Smooth muscle cell (in vitro differentiated cells): ENCODE results near the gene ANKUB1. TPM values are rescaled to one million over a fixed set of nuclear protein-coding genes. Genes with fewer than 3 reads are reported as not detected.

ENCODE experiments used
- DNase-seq: peaks from one replicate; lab custom pipeline; 2025; ENCODE audit not compliant: unreplicated experiment; lab: John Stamatoyannopoulos, UW
- H2AFZ ChIP-seq: fragments of 200-600 bp; sonication (generic); 2 replicates; pipeline ENCODE4 v1.6.0; 2016; ENCODE audit warnings: antibody characterized with exemption, low read depth, mild to moderate bottlenecking
- H3F3A ChIP-seq: fragments of 200-600 bp; sonication (generic); 2 replicates; pipeline ENCODE4 v1.6.0; 2017; ENCODE audit warnings: antibody characterized with exemption, low read depth
- H3K27ac ChIP-seq: fragments of 200-600 bp; sonication (generic); 2 replicates; pipeline ENCODE4 v1.5.1; 2016; ENCODE audit warnings: low read depth, mild to moderate bottlenecking
- H3K27me3 ChIP-seq: fragments of 200-600 bp; sonication (generic); 2 replicates; pipeline ENCODE4 v1.6.1; 2016; ENCODE audit warnings: low read depth, mild to moderate bottlenecking
- H3K36me3 ChIP-seq: fragments of 200-600 bp; sonication (generic); 2 replicates; pipeline ENCODE4 v1.5.1; 2016; ENCODE audit warnings: low read depth
- H3K4me1 ChIP-seq: fragments of 200-600 bp; sonication (generic); 2 replicates; pipeline ENCODE4 v1.5.1; 2016; ENCODE audit warnings: low read depth
- H3K4me2 ChIP-seq: fragments of 200-600 bp; sonication (generic); 2 replicates; pipeline ENCODE4 v1.6.0; 2016; ENCODE audit warnings: mild to moderate bottlenecking
- H3K4me3 ChIP-seq: fragments of 200-600 bp; sonication (generic); 2 replicates; pipeline ENCODE4 v1.5.1; 2016; ENCODE audit warnings: mild to moderate bottlenecking
- H3K79me2 ChIP-seq: fragments of 200-600 bp; sonication (generic); 2 replicates; pipeline ENCODE4 v1.6.0; 2016; ENCODE audit warnings: low read depth, mild to moderate bottlenecking
- H3K9ac ChIP-seq: fragments of 200-600 bp; sonication (generic); 2 replicates; pipeline ENCODE4 v1.6.0; 2016; ENCODE audit warnings: low read depth
- H3K9me3 ChIP-seq: fragments of 200-600 bp; sonication (generic); replicated peaks from 2 replicates; pipeline ENCODE4 v1.5.1; 2016; ENCODE audit warnings: low read depth
- H4K20me1 ChIP-seq: fragments of 200-600 bp; sonication (generic); 2 replicates; pipeline ENCODE4 v1.6.0; 2016; ENCODE audit warnings: low read depth
- CTCF ChIP-seq: fragments of 200-600 bp; sonication (generic); IDR thresholded peaks from 2 replicates; pipeline ENCODE4 v1.5.1; 2017; ENCODE audit warnings: borderline replicate concordance, mild to moderate bottlenecking, antibody characterized with exemption; ENCODE audit not compliant: insufficient read depth, poor library complexity, severe bottlenecking
- WGBS: methylation state at CpG from one replicate; pipeline ENCODE4 v1.1.7; 2016; ENCODE audit warnings: low lambda C conversion rate; 5-methylcytosine and 5-hydroxymethylcytosine counted together
- polyA plus RNA-seq: library from polyadenylated mRNA; unstranded; fragments of >200 nt; fragmentation: Nextera tagmentation; extraction: Ambion mirVana; gene quantifications from 2 replicates; pipeline ENCODE4 v1.2.1, GENCODE V29; 2016
- total RNA-seq: library from RNA; depleted of rRNA; stranded (reverse); fragments of >200 nt; gene quantifications from 2 replicates; pipeline ENCODE4 v1.2.3, GENCODE V29; 2014

ANKUB1 gene
- total and polyA plus RNA-seq, 2 experiments from 2014 or later, result not detected

- no peaks in the 10 kb centered on the region for H3F3A ChIP-seq
- no peaks in the 10 kb centered on the region for H3K4me1 ChIP-seq
- H4K20me1 ChIP-seq, result no peaks in the 10 kb centered on the region
- no peak overlapping the region for H2AFZ ChIP-seq
- H3K4me2 ChIP-seq, result no peak overlapping the region
- H3K9ac ChIP-seq, result no peak overlapping the region
- no peaks in the 10 kb centered on the region for H3K9me3 ChIP-seq
- WGBS, result 62% methylated on average over 2 of the region's 2 CpGs
- no peaks in the 10 kb centered on the region for H3K27me3 ChIP-seq
- no peak overlapping the region for H3K27ac ChIP-seq
- no peak overlapping the region for H3K4me3 ChIP-seq
- no peak for DNase-seq
- no peaks in the 10 kb centered on the region for H3K36me3 ChIP-seq
- no peaks in the 10 kb centered on the region for H3K79me2 ChIP-seq
- no peak for TF ChIP-seq CTCF
Measured at GRCh38 chr3:149772861-149773260, 19.5 kb downstream of the ANKUB1 start.

GRCh38 chr3:149771652-149772271 is 20.6 kb downstream of the ANKUB1 start:
- 51% methylated on average over 8 of the region's 8 CpGs for WGBS
- H3K36me3 ChIP-seq, result no peaks in the 10 kb centered on the region
- H3K4me2 ChIP-seq, result no peak overlapping the region
- H3K9me3 ChIP-seq, result no peaks in the 10 kb centered on the region
- no peak overlapping the region for H2AFZ ChIP-seq
- no peak overlapping the region for H3K4me3 ChIP-seq
- no peak overlapping the region for H3K9ac ChIP-seq
- peak; percentile 74 for TF ChIP-seq CTCF
- H3F3A ChIP-seq, result no peaks in the 10 kb centered on the region
- DNase-seq, result no peak
- no peaks in the 10 kb centered on the region for H3K4me1 ChIP-seq
- H3K27ac ChIP-seq, result no peak overlapping the region
- no peaks in the 10 kb centered on the region for H3K27me3 ChIP-seq
- no peaks in the 10 kb centered on the region for H4K20me1 ChIP-seq
- no peaks in the 10 kb centered on the region for H3K79me2 ChIP-seq

- H2AFZ ChIP-seq, result no peak overlapping the region
- no peaks in the 10 kb centered on the region for H3K79me2 ChIP-seq
- H4K20me1 ChIP-seq, result no peaks in the 10 kb centered on the region
- H3K4me3 ChIP-seq, result no peak overlapping the region
- H3K27ac ChIP-seq, result no peak overlapping the region
- H3K9me3 ChIP-seq, result no peaks in the 10 kb centered on the region
- no peak overlapping the region for H3K9ac ChIP-seq
- H3K4me2 ChIP-seq, result no peak overlapping the region
- H3K36me3 ChIP-seq, result no peaks in the 10 kb centered on the region
- peak; percentile 9 for TF ChIP-seq CTCF
- H3F3A ChIP-seq, result no peaks in the 10 kb centered on the region
- 84% methylated on average over 2 of the region's 2 CpGs for whole genome bisulfite sequencing
- H3K4me1 ChIP-seq, result no peaks in the 10 kb centered on the region
- no peaks in the 10 kb centered on the region for H3K27me3 ChIP-seq
- DNase-seq, result no peak
Measured at GRCh38 chr3:149770246-149770645, 22.1 kb downstream of the ANKUB1 start.

GRCh38 chr3:149768704-149769103 is 23.6 kb downstream of the ANKUB1 start:
- 95% methylated on average over 6 of the region's 6 CpGs for WGBS
- Histone ChIP-seq H3K4me1 (no peaks in the 10 kb centered on the region), H3F3A (no peaks in the 10 kb centered on the region), H3K9me3 (no peaks in the 10 kb centered on the region), H3K27ac (no peak overlapping the region), H3K9ac (no peak overlapping the region), H3K79me2 (no peaks in the 10 kb centered on the region), H3K4me2 (no peak overlapping the region), H4K20me1 (no peaks in the 10 kb centered on the region), H3K4me3 (no peak overlapping the region), H3K27me3 (peaks cover 5% of the 10 kb centered on the region), H3K36me3 (no peaks in the 10 kb centered on the region), H2AFZ (no peak overlapping the region)
- no peak for TF ChIP-seq CTCF
- no peak for DNase-seq
